ENCODE data around the gene THSD4. TPM values are rescaled to one million over a fixed set of nuclear protein-coding genes. Genes with fewer than 3 reads are reported as not detected.
"Not testable (repeated sequence)": the region's sequence is repeated elsewhere in the genome, so short reads cannot be mapped to it uniquely, and the experiment has no call there.

Gene THSD4
- total RNA-seq, 1 experiment from 2014 or later: 21.7 TPM

DNA sequence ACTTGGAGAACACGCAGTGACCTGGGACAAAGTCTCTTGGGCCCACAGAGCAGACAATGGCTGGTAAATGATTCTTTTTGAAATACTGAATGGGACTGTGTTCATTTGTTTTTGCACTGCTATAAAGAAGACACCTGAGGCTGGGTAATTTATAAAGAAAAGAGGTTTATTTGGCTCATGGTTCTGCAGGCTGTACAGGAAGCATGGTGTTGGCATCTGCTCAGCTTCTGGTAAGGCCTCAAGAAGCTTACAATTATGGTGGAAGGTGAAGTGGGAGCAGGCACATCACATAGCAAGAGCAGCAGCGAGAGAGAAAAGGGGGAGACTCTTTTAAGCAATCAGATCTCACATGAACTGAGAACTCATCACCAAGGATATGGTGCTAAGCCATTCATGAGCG is 321.6 kb downstream of the THSD4 start:
- DNase-seq (ENCODE audit: extremely low read depth, low read depth): no peak

DNA sequence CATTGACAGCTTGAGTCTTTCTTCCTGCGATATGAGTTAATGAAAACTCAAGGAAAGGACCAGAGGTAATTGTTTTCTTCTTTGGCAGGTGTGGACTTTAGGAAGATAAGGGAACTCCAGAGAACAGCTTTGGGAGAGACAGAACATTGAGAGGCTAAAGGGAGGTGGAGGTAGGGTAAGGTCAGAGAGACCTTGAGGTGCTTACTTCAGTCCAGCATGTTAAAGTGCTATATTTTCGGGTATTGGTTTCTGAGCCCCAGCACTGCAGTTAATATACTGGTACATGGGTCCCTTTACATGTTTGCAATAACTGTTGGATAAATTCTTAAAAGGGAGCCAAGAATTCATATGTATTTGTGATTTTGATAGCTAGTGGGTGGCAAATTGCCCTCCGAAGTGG is 322.1 kb downstream of the THSD4 start:
- DNase-seq (ENCODE audit: extremely low read depth, low read depth): no peak

DNA sequence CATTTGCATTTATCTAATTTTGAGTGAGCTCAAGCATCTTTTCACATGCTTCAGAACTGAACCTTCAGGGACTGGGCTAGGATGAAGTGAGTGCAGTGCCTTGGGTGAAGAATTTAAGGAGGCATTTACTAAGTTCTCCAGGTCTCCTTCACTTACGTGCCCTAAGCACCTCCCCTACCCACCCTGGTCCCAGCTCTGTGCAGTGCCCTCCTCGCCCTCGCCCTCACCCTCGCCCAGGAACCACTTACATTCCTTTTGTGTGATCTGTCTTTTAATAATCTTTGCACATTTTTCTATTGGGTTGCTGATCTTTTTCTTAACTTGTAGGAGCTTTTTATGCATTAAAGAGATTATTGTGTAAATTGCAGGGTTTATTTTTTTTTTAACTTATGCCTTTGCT is 322.6 kb downstream of the THSD4 start:
- no peak for DNase-seq (ENCODE audit: extremely low read depth, low read depth)

DNA sequence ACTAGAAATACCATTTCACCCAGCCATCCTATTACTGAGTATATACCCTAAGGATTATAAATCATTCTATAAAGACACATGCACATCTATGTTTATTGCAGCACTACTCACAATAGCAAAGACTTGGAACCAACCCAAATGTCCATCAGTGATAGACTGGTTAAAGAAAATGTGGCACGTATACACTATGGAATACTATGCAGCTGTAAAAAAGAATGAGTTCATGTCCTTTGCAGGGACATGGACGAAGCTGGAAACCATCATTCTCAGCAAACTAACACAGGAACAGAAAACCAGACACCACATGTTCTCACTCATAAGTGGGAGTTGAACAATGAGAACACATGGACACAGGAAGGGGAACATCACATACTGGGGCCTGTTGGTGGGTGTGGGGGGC is 324.2 kb downstream of the THSD4 start:
- not testable (repeated sequence) for DNase-seq (ENCODE audit: extremely low read depth, low read depth)

DNA sequence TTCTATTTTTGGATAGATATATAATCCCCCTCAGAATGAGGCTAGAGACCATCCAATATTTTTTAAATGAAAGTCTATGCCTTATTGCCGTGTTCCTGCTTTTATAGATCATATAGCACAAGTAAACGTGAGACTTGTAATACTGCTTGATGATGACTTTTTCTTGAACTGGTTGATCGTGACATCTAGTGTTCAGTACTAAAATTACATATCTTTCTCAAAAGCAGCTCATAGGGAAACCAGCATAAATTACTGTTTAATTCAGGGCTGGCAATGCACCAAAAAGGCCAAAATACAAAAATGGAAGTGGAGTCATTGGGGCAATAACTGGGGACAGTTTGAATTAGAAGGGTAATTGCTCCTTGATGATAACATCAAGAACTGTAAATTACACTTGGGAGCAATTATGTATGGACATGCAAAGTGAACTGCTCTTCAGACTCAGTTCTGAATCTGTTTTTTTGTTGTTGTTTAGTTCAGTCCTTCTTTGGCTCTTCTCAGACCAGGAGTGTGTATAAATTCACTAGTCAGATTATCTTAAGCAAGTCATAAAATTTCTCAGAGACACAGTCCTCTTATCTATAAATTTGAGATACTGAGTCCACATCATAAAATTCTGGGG is 325.3 kb downstream of the THSD4 start:
- peak; percentile 58 for DNase-seq (ENCODE audit: extremely low read depth, low read depth)

DNA sequence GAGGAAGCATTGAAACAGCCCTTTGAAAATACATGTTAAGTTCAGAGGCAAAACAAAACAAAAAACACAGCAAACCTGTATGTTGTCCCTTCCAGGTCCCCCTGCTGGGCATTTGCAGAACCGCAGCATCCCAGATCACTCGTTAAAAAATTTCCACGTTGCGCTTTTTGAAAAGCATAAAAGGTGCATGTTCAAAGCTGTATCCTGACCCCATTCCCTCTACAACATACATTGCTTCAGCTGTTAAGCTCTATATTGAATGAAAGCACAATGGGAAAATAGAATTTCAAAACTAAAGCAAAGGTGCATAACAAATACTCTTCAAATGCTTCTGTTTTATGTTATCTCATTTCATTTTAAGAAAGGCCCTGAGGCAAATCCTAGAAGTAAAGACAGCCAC is 328.3 kb downstream of the THSD4 start:
- peak; percentile 36 for DNase-seq (ENCODE audit: extremely low read depth, low read depth)

- DNase-seq (ENCODE audit: extremely low read depth, low read depth): no peak
Observed at GRCh38 chr15:71444032-71444810, 328.9 kb downstream of the THSD4 start.

DNA sequence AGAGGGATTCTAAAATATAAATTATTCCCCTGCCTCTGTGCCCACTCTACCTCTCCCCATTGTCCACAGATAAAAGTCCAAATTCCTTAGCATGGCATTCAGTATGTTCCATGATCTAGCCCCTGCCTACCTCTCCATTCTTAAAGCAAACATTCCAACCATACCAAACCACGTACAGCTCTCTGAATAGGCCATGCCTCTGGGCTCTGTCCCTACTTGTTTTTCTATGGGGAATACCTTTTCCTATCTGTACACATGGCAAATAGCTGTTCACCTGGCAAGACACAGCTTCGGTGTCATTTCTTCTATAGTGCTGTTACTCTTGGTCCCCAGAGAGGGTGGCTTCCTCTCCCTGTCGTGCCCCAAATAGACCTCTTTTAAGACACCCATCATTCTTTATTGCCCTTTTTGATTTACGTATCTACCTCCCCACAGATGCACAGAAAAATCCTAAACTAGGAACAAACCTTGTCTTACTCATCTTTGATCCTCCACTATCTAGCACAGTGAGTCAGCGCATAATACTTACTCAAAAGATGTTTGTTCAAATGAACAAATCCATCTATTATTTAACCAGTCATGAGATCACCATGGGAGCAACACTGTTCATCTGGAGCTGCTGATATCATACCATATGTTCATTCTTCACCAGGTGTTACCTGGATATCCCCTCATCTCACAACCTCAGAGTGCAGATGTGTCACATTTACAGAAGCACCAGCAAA is 329.8 kb downstream of the THSD4 start:
- DNase-seq (ENCODE audit: extremely low read depth, low read depth): no peak

DNA sequence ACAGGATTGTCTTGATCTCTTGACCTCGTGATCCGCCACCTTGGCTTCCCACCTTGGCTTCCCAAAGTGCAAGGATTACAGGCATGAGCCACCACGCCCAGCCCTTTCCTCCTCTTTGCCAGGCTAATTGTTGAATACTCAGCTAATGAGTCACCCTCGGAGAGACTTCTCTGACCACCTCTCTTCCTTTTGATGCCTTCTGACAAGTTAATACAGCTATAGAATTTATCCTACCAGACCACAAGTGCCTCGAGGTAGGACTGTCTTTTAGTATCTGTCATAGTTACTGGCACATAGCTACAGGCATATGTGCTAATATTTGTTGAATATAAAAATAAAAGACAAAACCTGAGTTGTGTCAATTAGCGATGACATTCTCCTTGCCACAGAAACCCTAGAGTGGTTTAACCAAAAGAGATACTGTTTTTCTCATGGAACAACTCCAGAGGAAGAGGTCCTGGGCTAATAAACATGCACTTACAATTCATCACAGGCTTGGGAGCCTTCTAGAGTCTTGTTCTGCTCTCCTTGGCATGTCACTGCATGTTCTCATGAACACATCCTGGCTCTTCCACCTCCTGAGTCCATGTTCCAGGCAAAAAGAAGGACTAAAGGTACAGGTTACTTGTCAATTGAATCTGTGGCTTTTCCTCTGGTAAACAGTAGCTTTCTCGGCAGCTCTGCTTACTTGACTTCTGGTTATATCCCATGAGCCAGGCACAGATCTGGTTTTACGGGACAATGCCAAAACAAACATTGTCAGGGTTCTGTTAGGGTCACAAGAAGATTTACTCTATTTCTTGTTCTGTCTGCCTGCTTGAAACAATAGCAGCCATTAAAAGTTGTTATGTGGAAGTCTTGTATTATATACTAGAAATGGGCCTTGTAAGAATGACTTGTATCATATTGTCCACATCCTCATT is 332.3 kb downstream of the THSD4 start:
- DNase-seq (ENCODE audit: extremely low read depth, low read depth): no peak

GRCh38 chr15:71448688-71449114 is 333.4 kb downstream of the THSD4 start:
- peak; percentile 55 for DNase-seq (ENCODE audit: extremely low read depth, low read depth)

DNA sequence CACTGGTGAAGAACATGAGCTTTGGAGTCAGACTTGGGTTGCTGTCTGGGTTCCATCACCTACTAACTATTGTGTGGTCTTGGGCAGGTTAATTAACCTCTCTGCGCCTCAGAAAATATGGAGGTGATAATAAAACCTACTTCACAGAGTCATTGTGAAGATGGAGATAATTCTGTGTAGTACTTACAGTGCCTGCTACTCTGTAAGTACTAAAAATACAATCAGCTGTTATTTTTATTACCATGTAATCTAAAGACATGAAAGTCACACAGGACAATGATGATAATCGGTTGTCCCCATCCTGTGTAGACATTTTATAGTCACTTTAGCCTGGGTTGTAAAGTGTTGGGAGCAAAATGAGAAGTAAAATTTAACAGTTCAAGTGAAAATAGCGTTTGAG is 334.1 kb downstream of the THSD4 start:
- no peak for DNase-seq (ENCODE audit: extremely low read depth, low read depth)

- no peak for DNase-seq (ENCODE audit: extremely low read depth, low read depth)
Observed at GRCh38 chr15:71449956-71450355, 334.7 kb downstream of the THSD4 start.

DNA sequence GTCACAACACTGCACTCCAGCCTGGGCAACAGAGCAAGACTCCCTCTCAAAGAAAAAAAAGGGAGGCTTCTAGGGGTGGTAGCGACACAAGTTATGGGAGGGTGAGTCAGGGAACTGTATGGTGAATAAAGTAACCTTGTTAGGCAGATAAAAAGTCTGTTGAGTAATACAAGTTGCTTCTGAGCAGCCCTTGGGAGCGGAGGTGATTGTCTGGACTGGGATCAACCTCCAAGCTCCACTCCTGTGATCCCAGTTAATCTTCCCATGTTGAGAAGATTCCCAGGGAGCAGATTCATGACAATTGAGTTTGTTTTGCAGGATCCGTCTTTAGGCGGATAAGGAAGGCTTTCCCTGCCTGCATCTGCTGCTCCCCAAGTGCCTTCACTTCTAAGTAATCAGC is 335.9 kb downstream of the THSD4 start:
- DNase-seq (ENCODE audit: extremely low read depth, low read depth): no peak

- no peak for DNase-seq (ENCODE audit: extremely low read depth, low read depth)
Observed at GRCh38 chr15:71452893-71453292, 337.6 kb downstream of the THSD4 start.

DNA sequence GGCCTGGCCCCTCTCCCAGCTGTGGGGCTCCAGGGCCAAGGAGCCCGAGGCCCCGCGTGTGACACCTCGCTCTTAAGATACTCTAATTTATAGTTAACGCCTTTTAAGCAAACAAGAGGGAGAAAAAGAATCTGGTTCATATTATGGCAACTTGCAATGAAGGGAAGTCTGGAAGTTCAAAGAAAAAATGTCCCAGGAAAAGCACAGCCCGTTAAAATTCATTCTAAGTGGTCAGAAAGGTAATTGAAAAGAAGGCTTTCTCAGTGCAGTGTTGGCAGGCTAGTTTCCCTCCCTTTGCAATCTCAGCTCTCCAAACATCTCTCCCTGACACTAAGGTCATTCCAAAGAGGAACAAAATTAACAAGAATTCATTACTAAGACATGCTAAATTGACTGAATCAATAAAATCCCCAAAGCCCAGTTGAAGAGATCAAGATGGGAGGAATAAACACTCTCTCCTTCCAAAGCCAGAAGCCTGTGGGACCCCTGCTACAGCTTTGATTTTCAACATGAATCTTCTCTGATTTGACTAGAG is 339.3 kb downstream of the THSD4 start:
- DNase-seq (ENCODE audit: extremely low read depth, low read depth): no peak

DNA sequence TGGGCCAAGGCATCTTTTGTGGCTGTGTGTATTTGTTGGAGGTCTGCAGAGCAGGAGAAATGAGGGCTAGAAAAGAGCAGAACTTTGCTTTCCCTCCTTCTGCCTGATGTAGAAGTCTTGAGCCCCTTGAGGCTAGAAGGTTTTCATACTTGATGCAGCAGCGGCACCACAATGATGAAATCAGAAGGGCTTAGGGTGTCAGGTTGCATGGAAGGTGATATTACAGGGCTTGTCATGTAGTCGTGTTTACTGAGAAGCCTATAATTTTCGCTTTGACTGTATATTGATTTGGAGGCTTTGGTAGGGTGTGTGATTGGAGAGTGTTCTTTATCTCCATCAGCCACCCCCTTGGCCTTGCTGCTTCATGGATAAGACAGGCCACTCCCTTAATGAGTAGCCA is 339.8 kb downstream of the THSD4 start:
- DNase-seq (ENCODE audit: extremely low read depth, low read depth): no peak

- DNase-seq (ENCODE audit: extremely low read depth, low read depth): no peak
Observed at GRCh38 chr15:71455878-71456277, 340.6 kb downstream of the THSD4 start.

DNA sequence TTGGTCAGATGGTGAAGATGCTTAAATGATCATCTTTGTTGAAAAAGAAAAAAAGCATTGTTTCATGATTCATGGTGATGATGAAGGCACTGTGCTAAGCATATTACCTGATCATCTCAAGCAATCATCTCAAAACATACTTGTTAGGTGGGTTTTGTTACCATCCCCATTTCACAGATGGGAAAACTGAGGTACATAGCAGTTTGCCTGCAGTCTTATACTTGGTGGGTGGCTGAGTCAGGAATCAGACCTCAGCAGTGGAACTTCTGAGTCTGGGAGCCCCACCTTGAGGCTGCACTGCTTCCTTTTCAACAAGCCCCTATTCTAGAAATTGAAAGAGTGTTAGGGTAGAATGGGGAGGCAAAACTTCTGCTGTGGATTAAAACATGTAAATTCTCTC is 341.1 kb downstream of the THSD4 start:
- no peak for DNase-seq (ENCODE audit: extremely low read depth, low read depth)

DNA sequence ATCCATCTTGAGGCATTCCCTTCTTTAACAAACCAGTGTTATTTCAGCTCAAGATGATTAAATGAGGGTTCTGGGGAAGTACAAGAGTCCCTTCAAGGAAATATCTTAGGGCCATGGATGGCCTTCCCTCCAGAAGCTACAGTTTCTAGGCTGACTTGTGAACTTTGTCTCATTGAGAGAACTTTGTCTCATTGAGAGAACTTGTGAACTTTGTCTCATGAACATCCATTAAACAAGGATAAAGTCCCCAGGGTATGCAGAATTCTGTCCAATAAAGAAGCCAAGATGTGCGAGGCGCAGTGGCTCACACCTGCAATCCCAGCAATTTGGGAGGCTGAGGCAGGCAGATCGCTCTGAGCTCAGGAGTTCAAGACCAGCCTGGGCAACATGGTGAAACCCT is 341.5 kb downstream of the THSD4 start:
- DNase-seq (ENCODE audit: extremely low read depth, low read depth): no peak

GRCh38 chr15:71458089-71458660 is 342.9 kb downstream of the THSD4 start:
- no peak for DNase-seq (ENCODE audit: extremely low read depth, low read depth)

Data from NCI-H460 (cell line).